ENCODE measurements around the gene VSTM1.
"Not testable (repeated sequence)": the region's sequence is repeated elsewhere in the genome, so short reads cannot be mapped to it uniquely, and the experiment has no call there.

Gene VSTM1

DNA sequence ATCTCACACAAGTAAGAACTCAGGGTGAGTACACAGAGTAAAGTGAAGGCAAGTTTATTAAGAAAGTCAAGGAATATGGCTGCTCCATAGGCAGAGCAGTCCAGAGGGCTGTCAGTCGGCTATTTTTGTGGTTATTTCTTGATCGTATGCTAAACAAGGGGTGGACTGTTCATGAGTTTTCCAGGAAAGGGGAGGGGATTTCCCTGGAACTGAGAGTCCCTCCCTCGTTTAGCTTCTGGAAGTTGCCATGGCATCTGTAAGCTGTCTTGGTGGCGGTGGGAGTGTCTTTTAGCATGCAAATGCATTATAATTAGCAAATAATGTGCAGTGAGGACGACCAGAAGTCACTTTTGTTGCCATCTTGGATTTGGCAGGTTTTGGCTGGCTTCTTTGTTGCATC is 5.8 kb upstream of the VSTM1 start:
- DNase-seq = no peak

DNA sequence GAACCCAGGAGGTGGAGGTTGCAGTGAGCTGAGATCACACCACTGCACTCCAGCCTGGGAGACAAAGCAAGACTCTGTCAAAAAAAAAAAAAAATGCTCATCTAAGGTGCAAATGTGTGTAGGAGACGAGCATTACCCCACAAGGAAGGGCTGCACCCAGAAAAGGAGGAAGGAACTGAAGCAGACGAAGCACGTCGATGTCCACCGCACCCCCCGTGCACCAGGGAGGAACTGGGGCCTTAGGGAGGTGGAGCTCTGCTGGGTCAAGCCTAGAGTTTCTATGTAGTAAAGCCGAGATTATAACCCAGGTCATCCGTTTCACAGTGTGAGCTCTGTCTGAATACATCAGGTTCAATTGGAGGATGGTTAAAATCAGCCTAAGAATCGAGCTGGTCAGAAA is 1.1 kb downstream of the VSTM1 start:
- DNase-seq = no peak

DNA sequence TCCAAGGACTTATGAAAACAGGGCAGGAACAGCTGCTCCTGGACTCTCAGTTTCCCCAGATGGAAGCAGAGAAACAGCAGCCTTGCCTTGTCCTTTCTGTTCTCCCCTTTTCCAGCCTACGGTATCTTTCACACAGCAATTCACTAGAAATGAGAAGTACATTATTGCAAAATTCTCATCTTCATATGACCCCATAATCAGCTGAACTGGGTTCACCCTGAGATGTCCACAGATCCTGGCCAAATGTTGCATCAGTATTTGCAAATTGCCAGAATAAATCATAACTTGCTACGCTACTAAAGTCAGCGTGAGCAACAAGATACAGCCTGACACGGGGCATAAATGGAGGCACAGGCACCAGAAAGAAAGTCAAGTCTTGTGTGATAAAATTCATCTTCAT is 16.1 kb downstream of the VSTM1 start:
- DNase-seq = no peak

DNA sequence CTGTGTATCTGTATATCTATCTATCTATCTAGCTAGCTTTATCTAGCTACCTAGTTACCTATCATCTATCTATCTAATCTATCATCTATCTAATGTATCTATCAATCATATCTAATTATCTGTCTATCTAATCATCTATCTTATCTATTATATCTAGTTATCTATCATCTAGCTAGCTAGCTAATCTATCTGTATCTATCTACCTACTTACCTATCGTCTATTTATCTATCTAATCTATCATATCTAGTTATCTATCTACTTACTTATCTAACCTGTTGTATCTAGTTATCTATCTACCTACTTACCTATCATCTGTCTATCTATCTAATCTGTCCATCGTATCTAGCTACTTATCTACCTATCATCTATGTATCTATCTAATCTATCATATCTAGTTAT is 17.9 kb downstream of the VSTM1 start:
- no peak for DNase-seq

DNA sequence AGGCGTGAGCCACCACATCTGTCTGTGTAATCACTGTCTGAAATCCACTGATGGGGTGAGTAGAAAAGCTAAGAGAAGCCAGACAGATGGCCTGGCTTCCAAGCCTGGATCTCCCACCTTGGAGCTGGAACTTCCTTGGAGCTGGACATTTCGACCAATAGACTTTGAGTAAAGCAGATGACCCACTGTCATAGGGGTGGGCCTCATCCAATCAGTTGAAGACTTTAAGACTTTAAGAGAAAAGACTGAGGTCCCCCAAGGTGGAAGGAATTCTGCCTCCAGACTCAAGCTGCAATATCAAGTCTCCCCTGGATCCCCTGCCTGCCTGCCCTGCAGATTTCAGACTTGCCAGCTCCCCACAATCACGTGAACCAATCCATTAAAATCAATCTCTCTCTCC is 20.7 kb downstream of the VSTM1 start:
- DNase-seq = no peak

DNA sequence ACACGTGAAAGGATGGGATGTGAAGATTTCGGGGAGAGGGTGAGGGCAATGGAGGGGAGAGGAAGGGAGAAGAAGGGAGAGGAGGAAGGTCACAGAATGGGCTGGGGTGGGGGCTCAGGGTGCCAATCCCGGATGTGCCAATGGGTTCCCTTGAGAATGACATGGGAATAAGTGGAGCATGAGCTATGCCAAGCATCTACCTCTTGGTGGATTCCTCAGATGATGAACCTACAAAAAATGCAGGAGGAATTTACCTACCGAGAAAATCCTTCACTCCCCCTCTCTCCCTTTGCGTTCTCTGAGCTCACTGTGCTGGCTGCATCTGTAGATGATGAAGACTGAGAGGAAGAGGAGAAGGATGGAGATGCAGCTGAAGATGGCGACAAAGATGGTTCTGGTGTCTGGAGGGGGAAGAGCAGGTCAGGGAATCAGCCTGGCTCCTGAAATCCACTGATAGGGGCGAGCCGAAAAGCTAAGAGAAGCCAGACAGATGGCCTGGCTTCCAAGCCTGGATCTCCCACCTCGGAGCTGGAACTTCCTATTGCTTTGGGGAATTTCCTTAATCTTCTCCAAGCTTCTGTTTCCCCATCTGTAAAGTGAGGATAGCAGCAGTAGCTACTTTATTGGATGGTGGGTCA is 21.6 kb downstream of the VSTM1 start:
- no peak for DNase-seq

DNA sequence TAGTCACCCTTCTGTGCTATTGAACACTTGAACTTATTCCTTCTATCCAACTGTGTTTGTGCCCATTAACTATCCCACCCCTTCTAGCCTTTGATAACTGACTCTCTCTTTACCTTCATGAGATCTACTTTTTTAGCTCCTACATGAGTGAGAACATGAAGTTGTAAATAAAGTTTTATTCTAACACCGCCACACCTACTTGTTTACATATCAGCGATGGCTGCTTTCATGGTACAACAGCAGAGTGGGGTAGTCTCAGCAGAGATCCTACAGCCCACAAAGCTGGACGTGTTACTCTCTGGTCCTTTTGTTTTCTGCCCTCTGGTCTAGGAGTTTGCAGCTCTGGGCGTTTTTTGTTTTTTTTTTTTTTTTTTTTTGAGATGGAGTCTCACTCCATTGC is 23.7 kb downstream of the VSTM1 start:
- no peak for DNase-seq

DNA sequence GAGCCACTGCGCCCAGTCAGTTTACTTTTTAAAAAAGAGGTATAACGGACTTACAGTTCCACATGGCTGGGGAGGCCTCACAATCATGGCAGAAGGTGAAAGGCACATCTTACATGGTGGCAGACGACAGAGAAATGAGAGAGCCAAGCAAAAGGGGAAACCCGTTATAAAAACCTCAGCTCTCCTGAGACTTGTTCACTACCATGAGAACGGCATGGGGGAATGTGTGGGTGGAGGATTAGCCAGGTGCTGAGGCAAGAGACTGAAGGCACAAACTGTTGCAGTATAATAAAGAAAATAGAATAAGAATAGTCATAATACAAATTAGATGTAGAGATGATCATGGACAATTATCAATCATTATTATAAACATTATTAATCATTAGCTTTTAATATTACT is 27.2 kb downstream of the VSTM1 start:
- DNase-seq = not testable (repeated sequence)

DNA sequence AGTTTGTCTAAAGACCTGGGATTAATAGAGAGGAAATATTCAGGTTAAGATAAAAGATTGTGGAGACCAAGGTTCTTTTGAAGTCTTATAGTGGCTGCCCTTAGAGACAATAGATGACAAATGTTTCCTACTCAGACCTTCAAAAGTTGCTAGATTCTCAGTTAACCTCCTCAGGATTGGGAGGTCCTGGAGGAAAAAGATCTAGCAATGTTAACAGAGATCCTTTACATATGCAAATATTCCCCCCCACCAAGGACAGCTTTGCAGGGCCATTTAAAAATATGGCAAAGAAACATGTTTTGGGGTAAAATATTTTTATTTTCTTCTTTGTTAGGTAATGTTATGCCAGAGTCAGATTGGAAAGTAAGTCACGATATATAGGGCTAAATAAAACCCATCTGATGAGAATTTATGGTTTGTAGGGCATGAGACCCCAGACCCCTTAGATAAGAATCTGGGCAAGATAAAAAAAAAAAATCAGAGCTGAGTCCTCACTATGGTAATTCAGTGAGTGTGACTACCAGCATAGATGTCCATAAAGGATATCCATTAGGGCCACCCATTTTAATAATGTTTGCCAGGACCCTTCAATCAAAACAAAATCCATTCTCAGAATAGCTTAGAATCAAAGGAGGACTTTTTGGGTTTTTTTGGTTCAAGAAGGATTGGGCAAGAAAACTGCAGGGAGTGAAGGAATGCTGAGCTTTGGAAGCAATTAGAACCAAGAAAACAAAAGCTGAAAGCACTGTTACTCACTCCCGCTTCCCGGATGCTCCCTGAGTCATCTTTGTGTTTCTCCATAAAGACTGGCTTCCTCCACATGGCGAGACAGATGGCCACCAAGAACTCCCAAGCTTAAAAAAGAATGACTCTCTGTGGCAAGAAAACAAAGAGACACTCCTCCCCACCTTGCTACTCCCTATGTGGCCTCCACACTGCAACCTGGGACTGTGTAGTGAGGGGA is 28.2 kb downstream of the VSTM1 start:
- DNase-seq = no peak

DNA sequence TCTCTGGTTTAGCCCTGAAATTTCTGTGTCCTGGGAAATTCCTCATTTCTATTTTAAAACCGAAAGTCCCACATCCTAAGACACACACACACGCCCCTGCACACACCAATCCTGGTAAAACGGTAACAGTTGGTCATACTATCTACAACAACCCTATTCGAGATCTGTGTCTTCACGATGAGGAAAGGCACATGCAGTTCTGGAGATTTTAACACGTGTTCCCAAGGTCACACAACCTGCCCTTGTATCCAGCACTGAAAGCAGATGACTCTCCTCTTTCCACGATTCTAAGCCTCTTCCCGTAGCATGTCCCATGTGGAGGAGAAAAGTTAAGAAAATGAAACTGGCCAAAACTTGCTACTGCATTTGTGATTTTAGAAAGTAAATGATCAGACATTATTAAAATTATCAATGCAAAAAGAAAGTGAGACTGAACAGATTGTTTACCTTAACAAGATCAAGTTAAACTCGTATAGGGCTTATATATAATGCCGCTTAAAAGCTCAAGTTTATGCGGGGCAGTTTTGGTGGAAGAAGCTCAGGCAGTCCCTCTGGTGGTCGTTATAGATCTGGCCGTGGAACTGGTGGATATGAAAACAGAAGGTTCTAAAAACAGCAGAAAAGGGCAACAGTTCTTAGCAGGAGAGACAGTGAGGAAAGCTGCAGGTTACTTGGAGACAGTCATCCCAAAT is 32.7 kb downstream of the VSTM1 start:
- DNase-seq = no peak

DNA sequence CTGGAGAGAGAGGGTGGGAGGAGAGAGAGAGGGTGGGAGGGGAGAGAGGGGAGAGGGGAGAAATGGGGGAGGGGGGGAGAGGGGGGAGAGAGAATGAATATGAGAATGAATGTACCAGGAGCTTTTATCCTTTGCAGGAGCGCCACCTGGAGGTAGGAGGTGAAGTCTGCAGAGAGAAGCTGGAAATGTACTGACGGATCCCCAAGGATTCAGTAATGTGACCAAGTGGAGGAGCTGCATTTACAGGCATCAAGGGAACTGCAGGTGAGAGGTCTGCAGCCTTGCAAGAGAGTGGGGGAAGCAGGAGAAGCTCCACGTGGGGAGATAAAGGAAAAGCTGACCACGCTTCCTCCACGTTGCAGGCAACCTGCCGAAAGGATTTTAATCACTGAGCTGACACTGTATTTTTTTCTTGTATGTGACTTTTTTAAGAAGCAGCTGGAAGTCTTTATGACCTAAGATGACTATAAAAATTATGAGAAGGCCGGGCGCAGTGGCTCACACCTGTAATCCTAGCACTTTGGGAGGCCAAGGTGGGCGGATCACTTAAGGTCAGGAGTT is 33.7 kb downstream of the VSTM1 start:
- DNase-seq = no peak

DNA sequence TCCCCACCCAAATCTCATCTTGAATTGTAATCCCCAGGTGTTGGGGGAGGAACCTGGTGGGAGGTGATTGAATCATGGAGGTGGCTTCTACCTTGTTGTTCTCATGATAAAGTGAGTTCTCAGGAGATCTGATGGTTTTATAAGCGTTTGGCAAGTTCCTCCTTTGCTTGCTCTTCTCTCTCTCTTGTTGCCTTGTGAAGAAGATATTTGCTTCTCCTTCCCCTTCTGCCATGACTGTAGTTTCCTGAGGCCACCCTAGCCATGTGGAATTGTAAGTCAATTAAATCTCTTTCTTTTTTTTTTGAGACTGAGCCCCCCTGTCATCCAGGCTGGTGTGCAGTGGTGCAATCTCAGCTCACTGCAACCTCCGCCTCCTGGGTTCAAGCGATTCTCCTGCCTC is 34.4 kb downstream of the VSTM1 start:
- DNase-seq = no peak

DNA sequence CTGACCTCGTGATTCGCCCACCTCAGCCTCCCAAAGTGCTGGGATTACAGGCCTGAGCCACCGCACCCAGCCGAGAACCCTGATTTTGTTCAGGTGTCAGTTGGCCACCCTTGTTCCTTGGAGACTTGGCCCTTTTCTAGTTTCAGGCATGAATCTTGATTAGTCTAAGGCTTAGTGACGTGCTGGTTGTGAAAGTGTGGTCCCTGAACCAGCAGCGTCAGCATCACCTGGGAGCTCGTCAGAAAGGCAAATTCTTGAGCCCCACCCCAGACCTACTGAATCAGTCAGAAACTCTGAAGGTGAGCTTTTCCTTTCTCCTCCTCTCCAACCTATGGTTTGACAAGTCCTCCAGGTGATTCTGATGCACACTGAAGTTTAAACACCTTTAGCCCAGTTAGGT is 37.0 kb downstream of the VSTM1 start:
- DNase-seq = no peak

DNA sequence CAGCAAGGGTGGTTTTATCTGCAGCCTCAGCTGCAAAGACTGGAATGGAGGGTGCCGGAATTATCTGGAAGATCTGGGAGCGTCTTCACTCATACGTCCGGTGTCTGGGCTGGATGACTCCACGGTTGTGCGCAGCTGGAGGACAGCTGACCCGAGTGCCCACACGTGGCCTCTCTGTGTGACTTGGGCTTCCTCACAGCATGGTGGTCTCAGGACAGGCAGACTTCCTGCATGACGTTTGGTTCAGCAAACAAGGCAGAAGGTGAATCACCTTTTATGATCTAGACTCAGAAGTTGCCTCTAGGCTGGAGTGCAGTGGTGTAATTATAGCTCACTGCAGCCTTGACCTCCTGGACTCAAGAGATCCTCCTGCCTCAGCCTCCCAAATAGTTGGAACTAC is 39.0 kb downstream of the VSTM1 start:
- no peak for DNase-seq

DNA sequence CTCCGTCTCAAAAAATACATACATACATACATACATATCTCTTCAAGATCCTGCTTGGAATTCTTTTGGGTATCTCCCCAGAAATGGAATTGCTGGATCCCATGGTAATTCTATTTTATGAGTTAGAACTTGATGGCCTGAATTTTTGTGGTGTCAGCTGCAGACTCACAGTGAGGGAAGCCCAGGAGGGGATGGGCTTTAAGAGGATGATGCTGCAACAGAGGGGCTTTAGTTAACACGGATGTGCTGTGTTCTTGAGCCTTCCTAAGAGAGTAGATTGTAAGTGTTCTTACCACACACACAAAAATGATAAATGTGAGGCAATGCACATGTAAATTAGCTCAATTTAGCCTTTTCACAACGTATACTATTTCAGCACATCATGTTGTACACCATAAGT is 40.5 kb downstream of the VSTM1 start:
- no peak for DNase-seq

DNA sequence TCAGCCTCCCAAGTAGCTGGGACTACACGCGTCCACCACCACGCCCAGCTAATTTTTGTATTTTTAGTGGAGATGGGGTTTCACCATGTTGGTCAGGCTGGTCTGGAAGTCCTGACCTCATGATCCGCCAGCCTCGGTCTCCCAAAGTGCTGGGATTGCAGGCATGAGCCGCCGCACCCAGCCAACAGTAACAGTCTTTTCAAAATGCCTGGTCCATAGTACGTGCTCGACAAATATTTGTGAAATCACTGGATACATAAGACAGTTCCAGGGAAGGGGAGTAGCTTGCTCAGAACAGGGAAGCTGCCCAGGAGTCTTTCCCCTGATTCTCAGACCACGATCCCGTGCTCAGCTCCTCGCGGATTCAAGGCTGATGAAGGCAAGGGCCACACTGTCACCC is 41.8 kb downstream of the VSTM1 start:
- no peak for DNase-seq

DNA sequence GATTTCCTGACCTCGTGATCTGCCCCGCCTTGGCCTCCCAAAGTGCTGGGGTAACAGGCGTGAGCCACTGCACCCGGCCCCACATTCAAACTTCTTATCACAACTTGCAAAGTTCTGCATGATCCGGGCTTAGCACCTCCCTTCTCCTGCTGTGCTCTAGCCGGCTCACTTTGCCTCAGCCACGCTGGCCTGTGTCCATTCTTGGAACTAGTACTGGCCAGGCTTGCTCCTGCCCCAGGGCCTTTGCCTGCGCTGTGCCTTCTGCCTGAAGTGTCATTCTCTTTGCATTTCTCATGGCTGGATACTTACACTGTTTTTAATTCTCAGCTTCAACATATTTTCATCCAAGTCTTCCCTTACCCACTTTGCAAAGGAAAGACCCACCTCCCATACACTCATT is 42.3 kb downstream of the VSTM1 start:
- DNase-seq = no peak

DNA sequence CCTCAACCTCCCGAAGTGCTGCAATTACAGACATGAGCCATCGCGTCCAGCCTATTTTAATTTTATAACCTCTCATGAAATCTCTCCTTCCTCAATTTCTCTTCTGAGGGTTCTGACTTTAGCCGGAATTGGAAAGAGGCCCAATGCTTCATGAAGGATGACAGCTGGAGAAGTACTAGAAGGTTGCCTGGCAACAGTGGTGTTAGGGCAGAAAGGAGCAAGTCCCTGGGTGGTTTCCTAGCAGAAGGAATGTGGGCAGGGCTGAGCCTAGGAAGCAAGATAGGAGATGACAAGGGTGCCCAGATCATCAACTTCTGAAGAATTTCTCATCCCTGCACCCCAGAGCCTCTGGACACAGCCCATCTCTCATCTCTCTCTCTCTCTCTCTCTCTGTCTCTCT is 46.4 kb downstream of the VSTM1 start:
- DNase-seq = no peak

DNA sequence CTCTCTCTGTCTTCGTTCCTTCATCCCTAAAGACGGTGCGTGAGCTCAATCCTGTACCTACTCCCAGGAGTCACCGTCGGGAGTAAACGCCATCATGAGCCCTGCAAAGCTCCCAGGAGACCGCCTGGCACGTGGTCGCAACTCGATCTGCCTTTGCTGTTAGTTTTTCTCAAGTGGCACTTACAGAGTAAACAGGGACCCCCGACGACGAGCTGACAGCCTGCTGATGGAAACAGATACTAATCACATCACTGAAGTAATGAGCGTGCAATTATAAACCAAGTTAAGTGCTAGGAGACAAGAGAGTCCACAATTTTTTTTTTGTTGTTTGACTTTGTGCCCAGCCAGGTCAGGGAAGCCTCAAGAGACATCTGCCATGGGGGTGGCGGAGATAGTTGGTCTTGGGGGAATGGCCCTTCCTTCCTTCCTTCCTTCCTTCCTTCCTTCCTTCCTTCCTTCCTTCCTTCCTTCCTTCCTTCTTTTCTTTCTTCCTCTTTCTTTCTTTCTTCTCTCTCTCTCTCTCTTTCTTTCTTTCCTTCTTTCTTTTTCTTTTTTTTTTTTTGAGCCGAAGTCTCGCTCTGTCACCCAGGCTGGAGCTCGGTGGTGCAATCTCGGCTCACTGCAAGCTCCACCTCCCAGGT is 48.7 kb downstream of the VSTM1 start:
- no peak for DNase-seq

DNA sequence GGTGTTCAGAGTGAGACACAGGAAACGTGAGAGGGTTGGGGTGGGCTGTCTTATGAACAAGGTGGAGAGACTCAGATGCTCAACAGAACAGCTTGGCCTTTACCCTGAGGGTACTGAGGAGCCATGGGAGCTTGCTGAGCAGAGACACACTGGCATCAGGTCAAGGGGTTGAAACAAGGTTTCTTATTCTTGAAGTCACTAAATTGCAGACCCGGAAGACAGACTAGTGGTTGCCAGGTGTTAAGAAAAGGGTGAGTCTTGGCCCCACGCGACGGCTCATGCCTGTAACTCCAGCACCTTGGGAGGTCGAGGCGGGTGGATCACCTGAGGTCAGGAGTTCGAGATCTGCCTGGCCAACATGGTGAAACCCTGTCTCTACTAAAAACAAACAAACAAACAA is 49.8 kb downstream of the VSTM1 start:
- no peak for DNase-seq

DNA sequence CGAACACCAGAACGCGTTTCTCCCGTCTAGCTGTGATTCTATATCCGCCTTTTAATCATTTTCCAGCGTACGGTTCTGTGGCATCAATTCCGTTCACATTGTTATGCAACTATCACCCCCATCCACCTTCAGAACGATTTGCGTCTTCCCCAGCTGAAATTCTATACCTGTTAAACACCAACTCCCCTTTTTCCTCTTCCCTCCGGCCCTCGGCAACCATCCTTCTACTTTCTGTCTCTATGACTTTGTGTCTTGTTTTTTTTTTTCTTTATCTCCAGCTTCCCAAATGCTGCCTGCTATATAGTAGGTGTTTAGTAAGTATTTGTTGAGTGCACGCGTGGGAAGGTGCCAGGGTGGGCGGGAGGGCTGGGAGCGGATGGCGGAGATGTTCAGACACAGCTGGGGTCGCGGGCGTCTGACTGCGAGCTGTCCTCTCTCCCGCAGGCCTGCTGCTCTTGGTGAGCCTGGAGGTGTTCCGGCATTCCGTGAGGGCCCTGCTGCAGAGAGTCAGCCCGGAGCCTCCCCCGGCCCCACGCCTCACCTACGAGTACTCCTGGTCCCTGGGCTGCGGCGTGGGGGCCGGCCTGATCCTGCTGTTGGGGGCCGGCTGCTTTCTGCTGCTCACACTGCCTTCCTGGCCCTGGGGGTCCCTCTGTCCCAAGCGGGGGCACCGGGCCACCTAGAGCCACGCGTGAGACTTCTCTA is 52.0 kb downstream of the VSTM1 start:
- no peak for DNase-seq

DNA sequence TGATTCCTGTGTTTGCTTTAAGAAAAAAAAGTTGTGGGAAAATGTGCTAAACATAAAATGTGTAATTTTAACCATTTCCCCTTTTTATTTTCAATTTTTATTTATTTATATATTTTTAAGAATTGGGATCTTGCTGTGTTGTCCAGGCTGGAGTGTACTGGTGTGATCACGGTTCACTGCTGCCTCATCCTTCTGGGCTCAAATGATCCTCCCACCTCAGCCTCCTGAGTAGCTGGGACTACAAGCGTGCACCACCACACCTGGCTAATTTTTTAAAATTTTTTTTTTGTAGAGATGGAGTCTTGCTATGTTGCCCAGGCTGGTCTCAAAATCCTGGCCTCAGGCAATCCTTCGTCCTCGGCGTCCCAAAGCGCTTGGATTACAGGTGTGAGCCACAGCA is 53.2 kb downstream of the VSTM1 start:
- no peak for DNase-seq

DNA sequence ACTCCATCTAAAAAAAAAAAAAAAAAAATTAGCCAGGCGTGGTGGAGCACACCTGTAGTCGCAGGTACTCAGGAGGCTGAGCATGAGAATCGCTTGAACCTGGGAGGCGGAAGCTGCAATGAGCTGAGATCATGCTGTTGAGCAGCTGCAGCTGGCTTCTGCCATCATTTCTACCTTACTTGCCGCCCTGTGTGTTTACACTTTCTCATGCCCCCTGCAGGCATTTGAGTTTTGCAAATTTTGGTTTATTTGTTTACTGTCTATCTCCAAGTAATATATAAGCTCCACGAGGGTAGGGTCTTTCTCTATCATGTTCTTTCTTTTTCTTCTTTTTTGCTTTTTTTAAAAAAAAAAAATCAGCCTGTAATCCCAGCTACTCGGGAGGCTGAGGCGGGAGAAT is 54.3 kb downstream of the VSTM1 start:
- no peak for DNase-seq
